Ascending aorta (tissue), 2 donors: ENCODE measurements around the gene ZNF625. TPM values are rescaled to one million over a fixed set of nuclear protein-coding genes. Genes with fewer than 3 reads are reported as not detected.

ENCODE experiments used
- DNase-seq, 2 donors: peaks; one replicate each; pipeline ENCODE4 v3.0.0-alpha.2; 2019; ENCODE audit warnings: low spot score in 2 of 2
- H3K27ac ChIP-seq, 2 donors: fragments of 200-600 bp; sonication (generic); one replicate each; pipeline ENCODE4 v1.5.1; 2016 to 2017; ENCODE audit warnings: mild to moderate bottlenecking in 1 of 2
- H3K27me3 ChIP-seq: fragments of 200-600 bp; sonication (generic); one replicate; pipeline ENCODE4 v1.5.1; 2017
- H3K36me3 ChIP-seq, 2 donors: fragments of 200-600 bp; sonication (generic); one replicate each; pipeline ENCODE4 v1.5.1; 2016
- H3K4me1 ChIP-seq, 2 donors: fragments of 200-600 bp; sonication (generic); one replicate each; pipeline ENCODE4 v1.5.1; 2016 to 2017; ENCODE audit warnings: mild to moderate bottlenecking in 1 of 2
- H3K4me3 ChIP-seq, 2 donors: fragments of 200-600 bp; sonication (generic); one replicate each; pipeline ENCODE4 v1.5.1; 2016 to 2017; ENCODE audit warnings: mild to moderate bottlenecking in 1 of 2
- H3K9me3 ChIP-seq, 2 donors: fragments of 200-600 bp; sonication (generic); one replicate each; pipeline ENCODE4 v1.5.1; 2016
- intact Hi-C: fragments of 100-400 bp; cut with DNase I; formaldehyde crosslinking; loops from one replicate; pipeline ENCODE4 v1.15.1; 2023
- total RNA-seq: library from RNA; depleted of rRNA; stranded (reverse); fragments of >200 nt; gene quantifications from one replicate; pipeline ENCODE4 v1.1.0, GENCODE V29; 2016
- TF ChIP-seq, protein P1 (sequence below), 3 experiments: fragments of 200-600 bp in 2 of 3; fragments of 450-650 bp in 1 of 3; sonication (generic) in 2 of 3; IDR thresholded peaks; one replicate each; pipeline ENCODE4 v1.5.1; 2016 to 2019; ENCODE audit warnings: antibody characterized with exemption in 3 of 3, mild to moderate bottlenecking in 1 of 3, moderate library complexity in 1 of 3

ZNF625 gene
- total RNA-seq, 1 donor from 2014 or later: 12.0 TPM

DNA sequence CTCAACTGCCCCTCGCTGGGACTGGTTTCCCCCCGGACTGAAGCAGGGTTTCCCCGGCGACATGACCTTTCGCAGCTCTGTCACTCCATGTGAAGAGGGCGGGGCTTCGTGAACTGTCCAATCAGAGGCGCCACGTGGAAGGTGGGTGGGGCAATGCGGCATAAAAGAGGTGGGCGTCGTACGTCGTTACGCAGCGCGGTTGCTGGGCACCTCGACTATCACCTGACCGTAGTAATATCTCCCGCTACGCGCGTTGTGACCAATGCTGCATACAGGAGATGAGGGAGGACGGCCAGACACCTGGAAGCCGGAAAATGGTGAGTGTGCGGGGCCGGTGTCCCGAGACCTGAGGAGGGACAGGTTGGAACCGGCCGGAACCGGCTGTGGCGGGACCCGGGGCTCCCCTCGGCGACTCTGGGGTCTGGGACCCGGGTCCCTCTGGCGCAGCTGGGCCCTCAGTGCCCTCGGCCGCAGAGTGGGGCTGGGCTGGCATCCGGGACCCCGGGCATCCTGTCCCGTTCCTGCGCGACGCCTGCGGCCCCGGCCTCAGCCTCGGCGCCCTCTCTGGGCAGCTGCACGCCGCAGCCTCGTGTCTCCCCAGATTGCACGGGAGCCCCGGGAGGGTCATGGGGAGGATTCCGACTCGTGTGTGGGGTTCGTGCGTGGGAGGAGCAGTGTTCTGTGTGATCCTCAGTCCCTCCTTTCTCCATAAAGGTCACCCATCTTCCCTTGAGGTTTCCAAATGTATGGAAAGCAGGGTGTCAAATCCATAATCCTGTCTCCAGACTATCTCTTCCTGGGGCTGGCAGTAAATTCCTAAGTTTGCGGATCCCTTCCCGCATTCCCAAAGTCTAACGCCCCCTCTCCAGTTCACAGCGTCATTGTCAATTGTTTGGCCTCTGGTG is 38.5 kb upstream of the ZNF625 start:
- H3K27me3 ChIP-seq: no peaks in the 10 kb centered on the region
- intact Hi-C loops: no loop called here
- TF ChIP-seq, protein P1, sequence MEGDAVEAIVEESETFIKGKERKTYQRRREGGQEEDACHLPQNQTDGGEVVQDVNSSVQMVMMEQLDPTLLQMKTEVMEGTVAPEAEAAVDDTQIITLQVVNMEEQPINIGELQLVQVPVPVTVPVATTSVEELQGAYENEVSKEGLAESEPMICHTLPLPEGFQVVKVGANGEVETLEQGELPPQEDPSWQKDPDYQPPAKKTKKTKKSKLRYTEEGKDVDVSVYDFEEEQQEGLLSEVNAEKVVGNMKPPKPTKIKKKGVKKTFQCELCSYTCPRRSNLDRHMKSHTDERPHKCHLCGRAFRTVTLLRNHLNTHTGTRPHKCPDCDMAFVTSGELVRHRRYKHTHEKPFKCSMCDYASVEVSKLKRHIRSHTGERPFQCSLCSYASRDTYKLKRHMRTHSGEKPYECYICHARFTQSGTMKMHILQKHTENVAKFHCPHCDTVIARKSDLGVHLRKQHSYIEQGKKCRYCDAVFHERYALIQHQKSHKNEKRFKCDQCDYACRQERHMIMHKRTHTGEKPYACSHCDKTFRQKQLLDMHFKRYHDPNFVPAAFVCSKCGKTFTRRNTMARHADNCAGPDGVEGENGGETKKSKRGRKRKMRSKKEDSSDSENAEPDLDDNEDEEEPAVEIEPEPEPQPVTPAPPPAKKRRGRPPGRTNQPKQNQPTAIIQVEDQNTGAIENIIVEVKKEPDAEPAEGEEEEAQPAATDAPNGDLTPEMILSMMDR (IDR thresholded peaks at IDR 0.05): no peak
- peak overlapping the region in 1 of 2 donors; percentile 61 for H3K27ac ChIP-seq
- DNase-seq: peak; percentile 21 to 76
- no peaks in the 10 kb centered on the region for H3K4me1 ChIP-seq
- peaks cover 68 to 100% of the 10 kb centered on the region in 2 donors for H3K9me3 ChIP-seq
- peak overlapping the region; percentile 49 to 65 for H3K4me3 ChIP-seq
- H3K36me3 ChIP-seq: peaks cover 15 to 40% of the 10 kb centered on the region in 2 donors

- no peak overlapping the region for H3K27ac ChIP-seq
- H3K4me1 ChIP-seq: no peaks in the 10 kb centered on the region
- peaks cover 87 to 100% of the 10 kb centered on the region in 2 donors for H3K9me3 ChIP-seq
- no peak overlapping the region for H3K4me3 ChIP-seq
- no peaks in the 10 kb centered on the region for H3K27me3 ChIP-seq
- no peak for DNase-seq
- TF ChIP-seq, protein P1 (IDR thresholded peaks at IDR 0.05): no peak
- H3K36me3 ChIP-seq: peaks cover 60 to 99% of the 10 kb centered on the region in 2 donors
- intact Hi-C loops: no loop called here
Measured at GRCh38 chr19:12187625-12188024, 31.1 kb upstream of the ZNF625 start.

DNA sequence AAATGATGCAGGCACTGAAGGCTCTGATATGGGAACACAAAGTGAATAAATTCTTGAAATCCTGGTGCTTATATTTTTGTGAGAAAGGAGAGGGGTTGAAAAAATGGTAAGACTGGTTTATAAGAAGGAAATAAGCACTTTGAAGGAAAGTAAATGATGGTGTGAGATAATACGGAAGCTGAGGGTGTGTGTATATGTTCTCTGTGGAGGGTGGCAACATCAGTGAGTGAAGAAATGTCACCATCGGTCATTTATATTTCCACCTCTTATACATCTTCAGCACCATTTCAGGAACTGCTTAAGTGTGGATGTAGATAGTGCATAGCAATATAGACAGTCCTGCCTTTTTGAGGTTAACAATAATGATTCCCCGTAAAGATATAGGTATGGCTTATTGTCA is 23.8 kb upstream of the ZNF625 start:
- H3K27me3 ChIP-seq: no peaks in the 10 kb centered on the region
- peaks cover 48 to 99% of the 10 kb centered on the region in 2 donors for H3K9me3 ChIP-seq

DNA sequence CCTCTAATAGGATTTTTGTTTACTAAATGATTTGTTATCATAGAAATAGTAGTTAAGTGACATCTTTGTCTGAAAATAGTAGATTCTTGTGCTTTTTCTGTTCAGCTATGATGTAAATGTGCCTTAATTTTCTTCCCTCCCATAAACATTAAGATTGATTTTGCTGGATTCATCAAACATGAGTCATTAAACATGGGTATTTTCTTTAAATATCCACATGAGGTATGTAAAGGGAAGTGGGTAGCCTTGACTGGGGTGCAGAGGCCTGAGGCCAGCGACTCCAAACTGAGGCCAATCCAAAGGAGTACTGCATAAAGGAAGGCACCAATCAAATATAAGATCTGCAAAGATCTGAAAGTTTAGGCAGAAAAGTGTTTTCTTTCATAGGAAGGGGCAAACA is 10.1 kb upstream of the ZNF625 start:
- Histone ChIP-seq H3K27ac (no peak overlapping the region), H3K4me1 (peaks cover 0 to 12% of the 10 kb centered on the region in 2 donors), H3K27me3 (no peaks in the 10 kb centered on the region), H3K9me3 (no peaks in the 10 kb centered on the region), H3K4me3 (no peak overlapping the region), H3K36me3 (peaks cover 8 to 29% of the 10 kb centered on the region in 2 donors)
- DNase-seq: no peak
- TF ChIP-seq, protein P1 (IDR thresholded peaks at IDR 0.05): no peak
- intact Hi-C loops: no loop called here

More for the DNA sequence above, 23.8 kb upstream of the ZNF625 start:
- intact Hi-C loops: no loop called here
- TF ChIP-seq, protein P1 (IDR thresholded peaks at IDR 0.05): no peak
- H3K4me1 ChIP-seq: no peaks in the 10 kb centered on the region
- H3K4me3 ChIP-seq: no peak overlapping the region
- H3K27ac ChIP-seq: no peak overlapping the region
- peaks cover 28 to 88% of the 10 kb centered on the region in 2 donors for H3K36me3 ChIP-seq
- DNase-seq: no peak

GRCh38 chr19:12163826-12164225 is 7.3 kb upstream of the ZNF625 start:
- TF ChIP-seq, protein P1 (IDR thresholded peaks at IDR 0.05): no peak
- H3K36me3 ChIP-seq: peaks cover 0 to 7% of the 10 kb centered on the region in 2 donors
- peak overlapping the region; percentile 83 to 84 for H3K4me3 ChIP-seq
- intact Hi-C loops: loop anchor here (1.0 to 5.0 kb wide), 3 partner anchors 133 to 202 kb away; partner anchors contain the start of gene ZNF563
- no peaks in the 10 kb centered on the region for H3K27me3 ChIP-seq
- peak overlapping the region; percentile 90 to 94 for H3K27ac ChIP-seq
- no peaks in the 10 kb centered on the region for H3K9me3 ChIP-seq
- H3K4me1 ChIP-seq: peaks cover 0 to 12% of the 10 kb centered on the region in 2 donors
- DNase-seq: no peak
